HEK293 (cell line): ENCODE measurements around the gene RIC8A.

Source experiments
- CTCF ChIP-seq: fragments of 450-650 bp; formaldehyde crosslinking; IDR thresholded peaks from 2 replicates; pipeline ENCODE4 v1.5.1; 2016; ENCODE audit warnings: missing biosample characterization, missing genetic modification characterization
- MYNN ChIP-seq: fragments of 450-650 bp; formaldehyde crosslinking; IDR thresholded peaks from 2 replicates; pipeline ENCODE4 v1.5.1; 2016; ENCODE audit warnings: missing biosample characterization, missing genetic modification characterization, borderline replicate concordance
- PRDM6 ChIP-seq: fragments of 450-650 bp; formaldehyde crosslinking; IDR thresholded peaks from 2 replicates; pipeline ENCODE4 v1.5.1; 2017; ENCODE audit warnings: missing biosample characterization, missing genetic modification characterization
- REST ChIP-seq: fragments of 450-650 bp; formaldehyde crosslinking; IDR thresholded peaks from 2 replicates; pipeline ENCODE4 v1.5.1; 2016; ENCODE audit warnings: missing biosample characterization, missing genetic modification characterization
- TCF7L2 ChIP-seq: IDR thresholded peaks from 2 replicates; pipeline ENCODE4 v1.6.1; 2011; ENCODE audit warnings: low read depth, mild to moderate bottlenecking, inconsistent platforms, low read length, moderate library complexity, borderline replicate concordance
- ZNF350 ChIP-seq: fragments of 450-650 bp; formaldehyde crosslinking; IDR thresholded peaks from 2 replicates; pipeline ENCODE4 v1.5.0; 2017; ENCODE audit warnings: missing biosample characterization, mild to moderate bottlenecking, missing genetic modification characterization
- ZNF501 ChIP-seq: fragments of 450-650 bp; formaldehyde crosslinking; IDR thresholded peaks from 2 replicates; pipeline ENCODE4 v1.5.1; 2016; ENCODE audit warnings: missing biosample characterization, missing genetic modification characterization
- ZNF530 ChIP-seq: fragments of 450-650 bp; formaldehyde crosslinking; IDR thresholded peaks from 2 replicates; pipeline ENCODE4 v1.5.1; 2016; ENCODE audit warnings: low read depth, missing biosample characterization, missing genetic modification characterization
- ZNF600 ChIP-seq: fragments of 450-650 bp; formaldehyde crosslinking; IDR thresholded peaks from 2 replicates; pipeline ENCODE4 v1.5.1; 2016; ENCODE audit warnings: missing biosample characterization, missing genetic modification characterization
- ZNF830 ChIP-seq: fragments of 450-650 bp; IDR thresholded peaks from 2 replicates; pipeline ENCODE4 v1.5.0; 2018; ENCODE audit warnings: missing biosample characterization, missing genetic modification characterization, low read depth, mild to moderate bottlenecking, moderate library complexity

GRCh38 chr11:206002-206384, 1.5 kb upstream of the RIC8A start:
- TF ChIP-seq MYNN (tag by site-specific recombination), result no peak
- TF ChIP-seq REST (tag by site-specific recombination), result no peak
- TF ChIP-seq ZNF600 (tag by site-specific recombination), result no peak
- TF ChIP-seq CTCF, result no peak
- no peak for TF ChIP-seq PRDM6 (tag by site-specific recombination)
- no peak for TF ChIP-seq ZNF530 (tag by site-specific recombination)
- no peak for TF ChIP-seq ZNF350
- no peak for TF ChIP-seq ZNF501
- no peak for TF ChIP-seq TCF7L2
- no peak for TF ChIP-seq ZNF830 (tag by site-specific recombination)
